Ishikawa (cell line): Measurements from ENCODE around the gene LRBA.

Source experiments
- CEBPB ChIP-seq: IDR thresholded peaks from 2 replicates; pipeline ENCODE4 v1.6.1; 2012
- CREB1 ChIP-seq: IDR thresholded peaks from 2 replicates; pipeline ENCODE4 v1.6.1; 2012; ENCODE audit warnings: low read depth
- EGR1 ChIP-seq: IDR thresholded peaks from 2 replicates; pipeline ENCODE4 v1.6.1; 2012
- EP300 ChIP-seq: IDR thresholded peaks from 2 replicates; pipeline ENCODE4 v1.6.1; 2012; ENCODE audit warnings: borderline replicate concordance
- FOXM1 ChIP-seq: IDR thresholded peaks from 2 replicates; pipeline ENCODE4 v1.6.1; 2012; ENCODE audit warnings: low read depth, borderline replicate concordance
- NFIC ChIP-seq: IDR thresholded peaks from 2 replicates; pipeline ENCODE4 v1.6.1; 2012
- RAD21 ChIP-seq: IDR thresholded peaks from 2 replicates; pipeline ENCODE4 v1.6.1; 2012; ENCODE audit warnings: low read depth
- TAF1 ChIP-seq: IDR thresholded peaks from 2 replicates; pipeline ENCODE4 v1.6.1; 2012; ENCODE audit warnings: low read depth, mild to moderate bottlenecking
- TCF12 ChIP-seq: IDR thresholded peaks from 2 replicates; pipeline ENCODE4 v1.6.1; 2012; ENCODE audit warnings: low read depth
- TEAD4 ChIP-seq: IDR thresholded peaks from 2 replicates; pipeline ENCODE4 v1.6.1; 2012
- YY1 ChIP-seq: IDR thresholded peaks from 2 replicates; pipeline ENCODE4 v1.6.1; 2012; ENCODE audit warnings: low read depth
- ZBTB7A ChIP-seq: IDR thresholded peaks from 2 replicates; pipeline ENCODE4 v1.6.1; 2012; ENCODE audit warnings: low read depth
- TF ChIP-seq, protein P1 (sequence below): IDR thresholded peaks from 2 replicates; pipeline ENCODE4 v1.6.1; 2012; ENCODE audit warnings: low read depth, mild to moderate bottlenecking
- TF ChIP-seq, protein P2 (sequence below): IDR thresholded peaks from 2 replicates; pipeline ENCODE4 v1.6.1; 2012
- TF ChIP-seq, protein P3 (sequence below): IDR thresholded peaks from 2 replicates; pipeline ENCODE4 v1.6.1; 2012

The LRBA gene

DNA sequence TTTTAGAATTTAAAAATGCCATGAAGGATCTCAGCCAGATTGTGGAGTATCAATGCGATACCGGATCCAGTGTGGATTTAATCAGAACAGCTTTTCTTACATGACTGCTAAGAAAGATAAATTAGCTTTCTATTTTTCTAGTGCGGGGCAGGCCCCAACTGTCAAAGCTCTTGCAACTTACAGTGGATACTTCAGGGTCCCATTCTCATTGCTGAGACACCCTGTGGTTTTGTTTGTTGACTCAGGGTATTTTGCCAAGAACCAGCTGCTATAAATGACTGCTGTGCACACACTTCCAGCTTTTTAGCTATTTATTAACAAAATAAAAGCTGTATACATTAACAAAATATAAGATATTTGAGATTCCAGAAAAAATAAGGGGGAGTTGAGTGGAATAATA, 770.5 kb downstream of the LRBA start:
- TF ChIP-seq EP300 (peak; percentile 30; the same call in 1 of the 2 replicates), CEBPB (no peak), ZBTB7A (no peak), CREB1 (no peak), NFIC (peak; percentile 82), RAD21 (no peak), TCF12 (0 out of 2 replicates have a peak, but pooled peaks have one; percentile 34)

DNA sequence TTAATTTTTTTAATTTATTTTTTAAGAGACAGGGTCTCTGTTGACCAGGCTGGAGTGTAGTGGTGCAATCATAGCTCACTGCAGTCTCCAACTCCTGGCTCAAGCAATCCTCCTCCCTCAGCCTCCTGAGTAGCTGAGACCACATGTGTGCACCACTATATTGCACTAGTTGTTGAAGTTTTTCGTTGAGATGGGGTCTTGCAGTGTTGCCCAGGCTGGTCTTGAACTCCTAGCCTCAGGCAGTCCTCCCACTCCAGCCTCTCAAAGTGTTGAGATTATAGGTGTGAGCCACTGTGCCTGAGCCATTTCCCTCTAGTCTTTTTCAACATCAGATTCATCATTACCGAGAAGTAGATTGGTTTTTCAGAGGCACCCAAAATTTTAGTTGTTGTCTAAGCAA, 771.2 kb downstream of the LRBA start:
- no peak for TF ChIP-seq TAF1

DNA sequence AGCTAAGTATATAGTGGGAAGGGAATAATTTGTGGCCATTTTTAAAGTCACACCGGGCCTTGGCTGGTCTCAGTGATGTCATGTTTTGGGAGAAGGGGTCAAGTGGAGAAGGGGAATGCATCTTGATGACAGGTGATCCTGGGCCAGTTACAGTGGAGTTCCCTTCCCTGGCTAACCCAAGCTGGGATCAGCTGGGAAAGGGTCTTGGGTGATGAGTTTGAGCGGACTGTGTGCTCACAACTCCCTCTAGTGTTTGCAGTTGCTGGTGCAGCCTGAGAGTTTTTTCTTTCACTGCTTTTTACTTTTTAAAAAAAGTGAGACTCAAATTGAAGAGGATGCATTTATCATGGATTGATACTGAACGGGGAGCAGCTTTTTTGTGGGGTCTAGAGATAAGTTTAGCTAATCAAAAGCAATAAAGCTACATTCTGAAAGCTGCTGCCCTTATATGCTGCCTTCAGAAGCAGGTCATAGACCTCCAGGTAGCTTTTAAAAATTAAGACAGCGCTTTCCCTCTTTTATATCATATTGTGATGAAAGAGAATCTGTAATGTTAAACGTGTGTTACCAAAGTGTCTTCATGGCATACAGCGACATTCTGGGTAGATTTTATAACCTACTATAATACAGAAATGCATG, 772.1 kb downstream of the LRBA start:
- TF ChIP-seq TEAD4 (no peak), EP300 (no peak), NFIC (no peak), RAD21 (peak; percentile 95), FOXM1 (no peak)
- TF ChIP-seq, protein P1, sequence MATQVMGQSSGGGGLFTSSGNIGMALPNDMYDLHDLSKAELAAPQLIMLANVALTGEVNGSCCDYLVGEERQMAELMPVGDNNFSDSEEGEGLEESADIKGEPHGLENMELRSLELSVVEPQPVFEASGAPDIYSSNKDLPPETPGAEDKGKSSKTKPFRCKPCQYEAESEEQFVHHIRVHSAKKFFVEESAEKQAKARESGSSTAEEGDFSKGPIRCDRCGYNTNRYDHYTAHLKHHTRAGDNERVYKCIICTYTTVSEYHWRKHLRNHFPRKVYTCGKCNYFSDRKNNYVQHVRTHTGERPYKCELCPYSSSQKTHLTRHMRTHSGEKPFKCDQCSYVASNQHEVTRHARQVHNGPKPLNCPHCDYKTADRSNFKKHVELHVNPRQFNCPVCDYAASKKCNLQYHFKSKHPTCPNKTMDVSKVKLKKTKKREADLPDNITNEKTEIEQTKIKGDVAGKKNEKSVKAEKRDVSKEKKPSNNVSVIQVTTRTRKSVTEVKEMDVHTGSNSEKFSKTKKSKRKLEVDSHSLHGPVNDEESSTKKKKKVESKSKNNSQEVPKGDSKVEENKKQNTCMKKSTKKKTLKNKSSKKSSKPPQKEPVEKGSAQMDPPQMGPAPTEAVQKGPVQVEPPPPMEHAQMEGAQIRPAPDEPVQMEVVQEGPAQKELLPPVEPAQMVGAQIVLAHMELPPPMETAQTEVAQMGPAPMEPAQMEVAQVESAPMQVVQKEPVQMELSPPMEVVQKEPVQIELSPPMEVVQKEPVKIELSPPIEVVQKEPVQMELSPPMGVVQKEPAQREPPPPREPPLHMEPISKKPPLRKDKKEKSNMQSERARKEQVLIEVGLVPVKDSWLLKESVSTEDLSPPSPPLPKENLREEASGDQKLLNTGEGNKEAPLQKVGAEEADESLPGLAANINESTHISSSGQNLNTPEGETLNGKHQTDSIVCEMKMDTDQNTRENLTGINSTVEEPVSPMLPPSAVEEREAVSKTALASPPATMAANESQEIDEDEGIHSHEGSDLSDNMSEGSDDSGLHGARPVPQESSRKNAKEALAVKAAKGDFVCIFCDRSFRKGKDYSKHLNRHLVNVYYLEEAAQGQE: no peak

DNA sequence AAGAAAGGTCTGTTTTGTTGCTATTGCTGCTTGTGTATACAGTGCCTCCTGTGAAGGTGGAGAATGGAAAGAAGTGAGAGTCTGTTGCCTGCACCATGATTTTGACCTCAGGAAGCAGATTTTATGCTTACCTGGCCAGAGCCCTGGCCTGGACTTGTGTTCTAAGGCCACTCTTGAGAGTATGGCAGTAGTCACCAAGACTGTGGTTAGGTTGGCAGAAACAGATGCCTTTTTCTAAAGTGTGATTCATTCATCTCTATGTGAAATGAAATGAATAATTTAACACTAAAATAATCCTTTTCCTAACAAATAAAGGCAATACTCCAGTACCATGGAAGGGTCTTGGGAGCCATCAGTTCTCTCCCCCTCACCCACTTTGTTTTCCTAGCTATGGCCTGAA, 775.1 kb downstream of the LRBA start:
- TF ChIP-seq EGR1 (no peak), NFIC (no peak), ZBTB7A (no peak), CREB1 (no peak), FOXM1 (no peak), TAF1 (no peak), TEAD4 (no peak), RAD21 (no peak), EP300 (no peak), TCF12 (no peak), CEBPB (no peak), YY1 (no peak)
- TF ChIP-seq, protein P2, sequence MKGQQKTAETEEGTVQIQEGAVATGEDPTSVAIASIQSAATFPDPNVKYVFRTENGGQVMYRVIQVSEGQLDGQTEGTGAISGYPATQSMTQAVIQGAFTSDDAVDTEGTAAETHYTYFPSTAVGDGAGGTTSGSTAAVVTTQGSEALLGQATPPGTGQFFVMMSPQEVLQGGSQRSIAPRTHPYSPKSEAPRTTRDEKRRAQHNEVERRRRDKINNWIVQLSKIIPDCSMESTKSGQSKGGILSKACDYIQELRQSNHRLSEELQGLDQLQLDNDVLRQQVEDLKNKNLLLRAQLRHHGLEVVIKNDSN: no peak
- TF ChIP-seq, protein P1: no peak
- TF ChIP-seq, protein P3, sequence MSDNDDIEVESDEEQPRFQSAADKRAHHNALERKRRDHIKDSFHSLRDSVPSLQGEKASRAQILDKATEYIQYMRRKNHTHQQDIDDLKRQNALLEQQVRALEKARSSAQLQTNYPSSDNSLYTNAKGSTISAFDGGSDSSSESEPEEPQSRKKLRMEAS: no peak

DNA sequence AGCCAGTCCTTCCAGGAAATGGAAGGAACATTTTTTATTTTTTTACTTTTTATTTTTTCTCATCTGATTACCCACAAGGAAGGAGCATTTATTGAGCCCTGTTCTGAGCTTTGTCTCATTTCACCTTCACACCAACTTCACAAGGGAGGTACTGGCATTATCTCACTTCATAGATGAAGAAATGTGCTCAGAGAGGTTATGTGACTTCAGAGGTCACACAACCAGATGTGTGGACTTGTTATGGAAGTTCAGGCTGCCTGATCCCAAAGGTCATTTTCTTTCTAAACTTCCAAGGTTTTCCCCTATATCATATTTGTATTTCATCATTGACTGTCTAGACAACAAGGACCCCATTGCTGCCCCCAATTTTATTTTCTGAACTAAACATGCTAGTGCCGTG, 776.5 kb downstream of the LRBA start:
- TF ChIP-seq EGR1 (no peak), TEAD4 (no peak), EP300 (no peak), TCF12 (no peak), CREB1 (no peak), ZBTB7A (no peak), TAF1 (no peak), RAD21 (no peak), YY1 (no peak), NFIC (no peak), CEBPB (no peak), FOXM1 (no peak)
- TF ChIP-seq, protein P3: no peak
- TF ChIP-seq, protein P2: no peak
- TF ChIP-seq, protein P1: no peak
